SU-DHL-6 (cell line): ENCODE results near the gene CLNK.

Experiments used
- EZH2phosphoT487 ChIP-seq: fragments of 200-600 bp; sonication (generic), shearing (Covaris generic); conservative IDR thresholded peaks from 2 replicates; pipeline ENCODE4 v1.6.1; 2018; ENCODE audit warnings: mild to moderate bottlenecking, antibody characterized with exemption, low read length, moderate library complexity, mixed read lengths
- TF ChIP-seq, protein P1 (sequence below): fragments of 200-600 bp; sonication (generic); IDR thresholded peaks from one replicate; pipeline ENCODE4 v1.5.1; 2017; ENCODE audit warnings: antibody characterized with exemption, mild to moderate bottlenecking, low read length, moderate library complexity; ENCODE audit not compliant: insufficient read depth, poor library complexity, severe bottlenecking

- TF ChIP-seq, protein P1, sequence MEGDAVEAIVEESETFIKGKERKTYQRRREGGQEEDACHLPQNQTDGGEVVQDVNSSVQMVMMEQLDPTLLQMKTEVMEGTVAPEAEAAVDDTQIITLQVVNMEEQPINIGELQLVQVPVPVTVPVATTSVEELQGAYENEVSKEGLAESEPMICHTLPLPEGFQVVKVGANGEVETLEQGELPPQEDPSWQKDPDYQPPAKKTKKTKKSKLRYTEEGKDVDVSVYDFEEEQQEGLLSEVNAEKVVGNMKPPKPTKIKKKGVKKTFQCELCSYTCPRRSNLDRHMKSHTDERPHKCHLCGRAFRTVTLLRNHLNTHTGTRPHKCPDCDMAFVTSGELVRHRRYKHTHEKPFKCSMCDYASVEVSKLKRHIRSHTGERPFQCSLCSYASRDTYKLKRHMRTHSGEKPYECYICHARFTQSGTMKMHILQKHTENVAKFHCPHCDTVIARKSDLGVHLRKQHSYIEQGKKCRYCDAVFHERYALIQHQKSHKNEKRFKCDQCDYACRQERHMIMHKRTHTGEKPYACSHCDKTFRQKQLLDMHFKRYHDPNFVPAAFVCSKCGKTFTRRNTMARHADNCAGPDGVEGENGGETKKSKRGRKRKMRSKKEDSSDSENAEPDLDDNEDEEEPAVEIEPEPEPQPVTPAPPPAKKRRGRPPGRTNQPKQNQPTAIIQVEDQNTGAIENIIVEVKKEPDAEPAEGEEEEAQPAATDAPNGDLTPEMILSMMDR = no peak
- TF ChIP-seq EZH2phosphoT487 = no peak
These were observed 36.1 kb downstream of the CLNK start for GRCh38 chr4:10648479-10648878.
